ENCODE measurements around the gene NKD1.

Gene NKD1

DNA sequence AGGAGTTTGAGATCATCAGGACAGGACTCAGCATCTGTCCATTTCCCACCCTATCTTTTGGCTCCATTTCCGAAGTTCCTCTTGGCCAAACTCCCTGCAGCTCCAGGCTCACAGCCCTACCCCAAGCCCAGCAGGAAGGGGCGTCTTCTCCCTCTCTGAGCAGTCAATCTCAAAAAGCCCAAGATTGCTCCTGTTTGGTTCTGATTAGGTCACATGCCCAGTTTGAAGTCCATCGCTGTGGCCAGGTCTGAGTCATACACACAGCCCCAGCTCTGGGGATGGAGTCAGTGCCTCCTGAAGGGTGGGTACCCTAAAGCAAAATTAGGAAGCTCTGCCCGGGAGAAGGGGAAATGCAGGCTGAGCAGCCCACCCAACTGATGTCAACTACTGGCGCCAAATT is 109.0 kb downstream of the NKD1 start:
- no peak for DNase-seq

DNA sequence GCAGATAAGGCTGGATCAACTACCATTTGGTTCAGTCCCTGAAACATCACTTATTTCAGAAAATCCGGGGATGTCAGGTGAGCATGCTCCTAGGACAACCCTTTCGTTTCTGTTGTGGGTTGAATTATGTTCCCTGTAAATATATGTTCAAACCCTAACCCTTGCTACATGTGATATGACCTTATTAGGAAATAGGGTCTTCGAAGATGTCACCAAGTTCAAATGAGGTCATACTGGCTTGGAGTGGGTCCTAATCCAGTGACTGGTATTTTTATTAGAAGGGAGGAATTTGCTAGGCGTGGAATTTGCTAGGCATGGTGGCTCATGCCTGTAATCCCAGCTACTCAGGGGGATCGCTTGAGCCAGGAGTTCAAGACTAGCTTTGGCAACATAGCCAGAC is 111.6 kb downstream of the NKD1 start:
- no peak for DNase-seq

DNA sequence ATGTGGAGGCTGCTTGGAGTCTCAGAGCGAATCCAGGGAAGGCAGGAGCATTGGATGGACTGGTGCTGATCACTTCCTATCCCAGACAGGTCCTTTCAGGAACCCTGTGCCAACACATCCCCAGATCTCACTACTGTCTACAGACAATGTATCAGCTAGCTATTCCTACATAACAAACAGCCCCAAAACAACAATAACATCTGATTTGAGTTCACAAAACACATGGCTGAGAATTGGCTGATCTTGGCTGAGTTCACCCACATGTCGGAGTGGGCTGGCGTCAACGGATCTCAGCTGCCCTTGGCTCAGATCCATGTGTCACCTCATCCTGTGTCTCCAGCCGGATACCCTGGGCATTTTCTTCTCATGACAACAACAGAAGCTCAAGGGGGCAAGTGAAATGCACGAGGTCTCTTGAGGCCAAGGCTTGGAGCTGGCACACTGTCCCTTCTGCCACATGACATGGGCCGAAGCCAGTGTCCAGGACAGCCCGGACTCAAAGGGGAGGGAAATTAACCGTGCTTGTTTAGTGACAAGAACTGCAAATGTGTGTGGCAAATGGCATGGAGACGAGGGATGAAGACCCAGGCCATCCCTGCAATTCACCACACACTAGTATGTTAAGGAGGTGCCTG is 114.2 kb downstream of the NKD1 start:
- no peak for DNase-seq

DNA sequence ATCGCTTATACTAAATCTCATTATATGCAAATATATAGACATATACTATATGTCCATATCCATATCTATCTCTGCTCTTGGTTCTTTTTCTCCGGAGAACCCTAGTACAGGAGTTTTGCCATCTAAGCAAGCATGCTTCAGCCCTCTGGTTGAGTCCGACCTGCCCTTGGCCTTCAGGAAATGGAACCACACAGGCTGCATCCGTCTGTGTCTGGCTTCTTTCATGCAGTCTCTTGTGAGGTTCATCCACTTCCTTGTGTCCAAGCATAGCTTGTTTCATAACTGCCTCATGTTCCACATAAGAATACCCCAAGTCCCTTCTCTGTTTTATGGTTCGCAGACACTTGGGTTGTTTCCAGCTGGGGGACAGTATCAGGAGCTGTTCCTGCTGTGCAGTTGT is 116.1 kb downstream of the NKD1 start:
- no peak for DNase-seq

DNA sequence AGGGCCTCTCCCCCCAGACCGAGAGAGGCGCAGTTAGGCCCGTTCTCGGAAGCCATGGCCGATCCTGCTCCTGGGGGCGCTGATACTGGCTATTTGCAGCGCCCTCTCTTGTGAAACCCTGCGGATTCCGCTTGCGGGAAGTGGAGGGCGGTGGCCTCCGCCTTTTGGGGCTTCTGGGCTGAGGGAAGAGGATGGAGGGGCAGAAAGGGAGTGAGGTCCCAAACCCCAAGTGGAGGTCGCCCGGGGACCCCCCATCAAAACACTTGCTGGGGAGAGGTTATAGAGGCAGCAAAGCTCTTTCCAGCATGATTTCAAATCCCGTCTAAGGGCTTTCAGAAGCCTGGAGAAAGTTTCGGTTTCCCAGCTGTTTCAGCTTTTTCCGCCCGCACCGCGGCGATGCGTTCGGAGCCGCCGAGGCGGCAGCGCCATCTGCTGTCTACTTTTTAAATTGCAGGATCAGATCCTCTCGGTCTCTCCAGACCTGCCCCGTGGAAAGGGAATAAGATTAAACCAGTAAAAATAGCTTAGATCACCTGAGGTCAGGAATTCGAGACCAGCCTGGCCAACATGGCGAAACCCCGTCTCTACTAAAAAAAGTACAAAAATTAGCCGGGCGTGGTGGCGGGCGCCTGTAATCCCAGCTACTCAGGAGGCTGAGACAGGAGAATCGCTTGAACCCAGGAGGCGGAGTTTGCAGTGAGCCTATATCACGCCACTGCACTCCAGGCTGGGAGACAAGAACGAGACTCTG is 117.1 kb downstream of the NKD1 start:
- peak; percentile 76 to 79 for DNase-seq

DNA sequence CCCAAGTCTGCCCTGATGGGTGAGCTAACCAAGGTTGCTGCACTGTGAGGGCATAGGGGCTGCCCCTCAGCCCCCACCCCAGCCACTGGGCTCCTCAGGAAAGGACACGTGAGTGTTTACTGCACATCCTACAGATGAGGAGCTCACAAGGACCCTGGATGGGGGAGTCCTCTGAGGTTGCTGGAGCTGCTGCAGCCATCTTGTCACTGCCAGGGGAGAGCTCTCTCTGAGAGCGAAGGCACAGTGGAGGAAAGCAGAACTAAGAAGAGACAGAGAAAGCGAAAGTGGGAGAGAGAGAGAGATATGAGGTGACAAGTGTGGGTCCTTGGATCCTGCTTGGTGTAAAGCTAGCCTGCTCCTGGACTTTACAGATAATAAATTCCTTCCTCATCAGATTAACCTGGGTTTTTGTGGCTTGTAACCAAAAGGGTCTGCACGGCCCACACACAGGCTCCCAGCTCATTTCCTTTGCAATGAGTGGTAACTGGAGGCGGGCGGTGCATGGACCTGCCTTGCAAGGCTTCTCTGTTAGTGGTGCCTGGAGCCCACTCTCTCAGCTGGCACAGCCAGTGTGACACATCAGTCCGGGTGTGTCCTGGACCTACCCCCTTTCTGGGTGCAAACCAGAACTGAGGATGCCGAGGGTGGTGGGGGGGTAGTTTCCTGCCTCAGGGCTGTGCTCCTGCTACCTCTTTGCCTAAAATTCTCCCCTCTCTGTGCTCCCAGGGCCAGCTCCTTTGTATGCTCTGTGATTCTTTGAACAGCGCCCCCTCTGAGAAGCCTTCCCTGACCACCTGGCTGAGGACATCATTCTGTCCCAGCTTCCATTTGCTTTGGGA is 118.7 kb downstream of the NKD1 start:
- peak; percentile 31 to 64 for DNase-seq

DNA sequence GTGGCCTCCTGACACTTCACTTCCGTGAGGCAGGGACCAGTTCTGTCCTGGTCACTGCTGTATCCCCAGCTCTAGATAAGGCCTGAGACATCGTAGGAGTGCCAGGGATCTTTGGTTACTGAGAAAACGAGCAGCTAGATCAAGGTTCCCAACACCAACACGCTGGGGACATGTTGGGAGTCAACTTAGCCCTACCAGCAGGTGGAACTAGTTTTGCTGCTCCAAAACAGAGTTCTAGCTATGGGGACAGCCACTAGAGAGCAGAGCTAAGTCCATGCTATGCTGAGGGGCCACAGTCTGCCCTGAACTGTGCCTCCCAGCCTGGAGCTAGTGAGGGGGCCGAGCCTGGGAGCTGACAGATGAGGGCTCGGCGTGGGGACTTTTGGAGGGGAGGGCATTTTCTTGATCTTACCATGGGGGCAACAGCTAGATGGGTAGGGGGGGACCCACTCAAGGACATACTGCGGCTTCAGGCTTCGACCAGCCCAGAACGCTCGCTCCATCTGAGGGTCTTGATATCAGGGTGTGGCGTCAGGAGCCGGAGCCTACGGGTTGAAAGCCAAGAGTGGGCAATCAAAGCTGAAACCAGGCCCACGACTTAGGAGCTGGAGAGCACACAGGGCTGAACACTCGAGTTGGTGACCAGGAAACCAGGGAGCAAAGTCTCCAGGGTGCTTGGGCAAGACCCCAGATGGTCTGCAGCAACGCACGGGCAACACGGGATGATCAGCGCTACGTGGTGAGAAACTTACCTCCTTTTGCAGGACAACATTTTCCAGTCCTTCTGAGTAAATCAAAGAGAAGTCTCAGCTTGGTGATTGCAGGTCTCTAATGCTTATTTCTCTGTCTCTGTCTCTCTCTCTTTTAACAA is 119.5 kb downstream of the NKD1 start:
- no peak for DNase-seq

DNA sequence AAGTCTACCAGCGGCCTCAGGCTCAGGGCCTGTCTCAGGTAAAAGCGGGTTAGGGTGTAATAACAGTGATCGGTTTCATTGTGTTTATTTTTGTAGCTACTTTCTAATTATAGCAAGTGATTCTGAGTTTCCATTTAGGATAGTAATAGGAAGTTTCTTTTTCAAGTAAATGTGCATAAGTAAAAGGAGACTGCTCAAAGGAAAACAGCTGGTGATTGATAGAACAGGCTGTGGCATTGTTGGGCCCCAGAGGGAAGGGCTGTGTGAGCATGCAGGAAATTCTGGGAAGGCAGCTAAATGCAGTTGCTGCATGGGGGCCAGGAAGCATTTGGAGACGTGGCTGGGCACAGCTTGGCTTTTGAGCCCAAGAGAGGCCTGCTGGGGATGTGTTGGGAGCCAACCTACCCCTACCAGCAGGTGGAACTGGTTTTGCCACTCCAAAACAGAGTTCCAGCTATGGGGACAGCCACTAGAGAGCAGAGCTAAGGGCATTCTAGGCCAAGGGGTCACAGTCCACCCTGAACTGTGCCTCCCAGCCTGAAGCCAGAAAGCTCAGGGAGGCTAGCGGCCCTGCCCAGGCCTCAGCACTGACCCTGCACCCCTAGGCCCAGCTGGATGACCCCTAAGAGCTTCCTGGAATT is 120.3 kb downstream of the NKD1 start:
- no peak for DNase-seq

DNA sequence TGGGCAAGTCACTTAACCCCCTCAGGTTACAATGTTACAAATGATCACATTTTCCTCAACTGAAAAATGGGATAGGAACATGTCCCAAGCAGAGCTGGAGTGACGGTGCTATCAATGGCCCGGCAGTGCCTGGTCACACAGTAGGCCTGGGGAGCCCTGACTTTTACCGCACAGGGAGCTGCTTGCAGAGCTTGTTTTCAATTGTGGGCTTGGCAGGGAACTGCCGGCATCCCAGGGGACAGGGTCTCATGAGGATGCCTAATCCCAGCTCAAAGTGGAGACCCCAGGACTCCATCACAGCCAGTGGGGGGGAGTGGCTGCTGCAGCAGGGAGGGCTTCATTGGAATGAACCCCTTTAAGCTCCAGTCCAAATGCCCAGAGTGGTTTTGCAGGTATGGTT is 121.5 kb downstream of the NKD1 start:
- DNase-seq = no peak

DNA sequence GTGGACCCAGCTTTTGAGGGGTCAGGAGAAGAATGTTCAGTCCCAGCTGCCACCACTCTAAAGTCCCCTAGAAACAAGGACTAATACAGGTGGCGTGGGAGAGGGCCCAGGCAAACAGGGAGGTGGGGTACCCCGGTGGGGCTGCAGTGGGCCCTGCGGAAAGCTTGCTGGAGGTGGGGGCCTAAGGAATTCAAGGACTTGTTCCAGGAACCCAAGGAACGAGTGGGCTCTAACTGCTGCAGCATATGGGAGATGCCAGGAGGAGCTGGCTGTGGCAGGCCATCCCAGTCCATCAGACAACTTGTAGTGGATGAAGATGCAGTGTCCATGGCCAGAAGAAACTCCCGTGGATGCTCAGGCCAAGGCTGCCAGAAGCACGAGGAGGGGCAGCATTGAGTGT is 122.3 kb downstream of the NKD1 start:
- DNase-seq = no peak

DNA sequence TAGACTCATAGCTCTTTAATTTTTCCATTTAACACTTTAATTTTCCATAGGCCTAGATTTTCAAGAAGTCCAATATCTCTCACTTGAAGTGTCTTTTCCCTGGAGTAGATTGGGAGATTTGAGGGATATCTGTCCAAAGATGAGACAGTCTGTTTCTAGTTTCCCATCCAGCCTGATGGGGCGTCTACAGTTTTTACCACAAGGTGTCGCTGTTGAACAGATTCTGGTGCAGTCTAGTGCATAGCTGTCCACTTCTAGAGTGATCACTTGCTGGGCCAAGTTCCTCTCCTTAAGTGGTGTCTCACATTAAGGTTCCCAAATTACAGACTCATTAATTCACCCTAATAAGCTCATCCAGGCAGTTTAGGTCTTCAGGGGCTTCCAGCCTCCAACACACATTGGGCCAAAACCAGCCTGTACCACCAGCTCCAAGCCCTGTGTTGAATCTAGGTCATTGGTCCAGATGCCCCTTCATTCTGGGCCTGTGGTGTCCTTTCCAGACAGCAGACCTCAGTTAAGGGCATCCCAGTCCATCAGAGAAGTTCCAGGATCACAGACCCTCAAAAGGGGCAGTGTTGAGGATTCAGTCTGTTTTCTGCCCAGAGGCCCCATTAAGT is 123.6 kb downstream of the NKD1 start:
- DNase-seq = peak; percentile 40

DNA sequence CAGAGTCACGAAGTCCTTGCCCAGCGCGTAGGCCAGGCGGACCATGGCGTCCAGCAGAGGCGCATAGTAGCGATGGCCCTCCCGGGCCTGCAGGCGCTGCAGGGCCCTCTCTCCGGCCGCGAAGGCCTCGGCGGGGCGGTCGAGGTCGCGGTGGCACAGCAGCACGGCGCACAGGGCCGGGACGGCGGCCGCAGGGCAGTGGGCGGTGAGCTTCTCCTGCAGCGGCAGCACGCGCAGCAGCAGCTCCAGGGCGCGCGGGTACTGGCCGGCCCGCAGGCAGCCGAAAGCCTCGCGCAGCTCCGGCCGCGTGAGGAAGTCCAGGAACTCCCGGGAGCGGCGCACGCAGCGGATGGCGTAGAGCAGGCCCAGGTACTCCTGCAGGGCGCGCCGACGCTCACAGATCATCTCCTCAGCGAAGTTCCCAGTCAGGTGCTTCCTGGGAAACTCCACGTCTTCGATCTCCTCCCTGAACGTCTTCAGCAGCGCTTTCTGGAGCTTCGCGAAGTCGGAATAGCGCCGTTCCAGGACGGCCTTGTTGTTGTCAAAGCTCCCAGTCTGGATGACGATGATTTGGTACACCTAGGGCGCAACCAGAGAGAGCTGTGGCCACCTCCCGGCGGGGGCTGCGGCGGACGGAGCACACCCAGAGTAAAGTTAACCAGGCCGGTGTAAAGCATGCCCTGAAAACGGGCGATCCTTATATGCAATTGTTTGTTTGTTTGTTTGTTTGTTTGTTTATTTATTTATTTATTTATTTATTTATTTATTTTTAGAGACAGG is 125.5 kb downstream of the NKD1 start:
- no peak for DNase-seq

DNA sequence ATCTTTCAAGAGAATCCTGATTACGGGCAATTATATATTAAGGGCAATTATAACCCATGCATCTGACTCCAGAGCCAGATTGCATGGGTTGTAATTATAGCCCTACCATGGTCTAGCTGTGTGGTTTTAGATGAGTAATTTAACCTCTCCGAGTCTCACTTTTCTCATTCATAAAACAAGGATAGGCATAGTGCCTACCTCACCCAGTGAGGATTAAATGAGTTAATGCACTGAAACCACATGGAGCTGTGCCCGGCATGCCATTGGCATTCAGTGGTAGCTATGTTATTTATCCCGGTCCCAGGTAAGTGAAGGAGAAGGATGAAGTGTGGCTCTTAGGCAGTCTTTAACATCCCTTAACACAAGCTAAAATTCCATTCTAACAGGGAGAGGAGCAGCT is 126.6 kb downstream of the NKD1 start:
- no peak for DNase-seq

DNA sequence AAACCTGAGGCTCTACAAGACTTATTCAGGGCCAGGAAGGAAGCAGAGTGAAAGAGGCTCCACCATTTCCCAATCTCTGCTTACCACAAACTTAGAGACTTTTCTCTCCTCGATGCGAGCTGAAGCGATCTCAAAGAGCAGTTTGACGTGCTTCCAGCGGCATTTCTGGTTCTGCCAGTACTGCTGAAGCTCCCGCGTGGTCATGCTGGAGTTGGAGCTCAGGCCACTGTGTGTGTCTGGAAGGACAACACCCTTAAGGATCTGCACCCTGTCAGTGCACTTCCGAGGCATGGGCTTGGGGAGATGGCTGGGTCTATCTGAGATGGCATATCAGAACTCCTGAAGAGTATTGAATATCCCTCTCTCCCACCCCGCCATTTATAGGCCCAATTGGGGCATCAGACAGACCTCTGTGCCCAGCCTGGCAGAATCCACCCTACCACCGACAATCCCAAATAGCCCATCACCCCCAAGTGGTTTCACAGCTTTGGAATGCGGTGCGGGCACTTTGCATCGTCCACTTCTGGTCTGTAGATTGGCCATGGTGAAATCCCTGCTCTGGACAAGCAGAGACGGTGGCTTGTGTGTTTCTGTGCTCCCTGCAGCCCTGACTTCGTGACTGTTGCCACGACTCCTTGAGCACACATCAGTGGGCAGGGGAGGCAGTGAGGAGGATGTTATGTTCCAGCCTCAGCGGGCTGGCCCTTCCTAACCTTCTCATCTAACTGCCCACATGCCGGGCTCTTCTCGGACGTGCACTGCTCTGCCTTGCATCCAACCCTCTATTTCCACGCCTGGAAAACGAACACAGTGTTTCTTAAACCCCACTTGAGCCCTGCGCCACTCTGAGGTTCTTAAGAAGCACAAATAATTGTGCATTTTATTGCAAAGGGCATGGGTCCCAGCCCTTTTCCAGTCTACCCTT is 127.8 kb downstream of the NKD1 start:
- no peak for DNase-seq

DNA sequence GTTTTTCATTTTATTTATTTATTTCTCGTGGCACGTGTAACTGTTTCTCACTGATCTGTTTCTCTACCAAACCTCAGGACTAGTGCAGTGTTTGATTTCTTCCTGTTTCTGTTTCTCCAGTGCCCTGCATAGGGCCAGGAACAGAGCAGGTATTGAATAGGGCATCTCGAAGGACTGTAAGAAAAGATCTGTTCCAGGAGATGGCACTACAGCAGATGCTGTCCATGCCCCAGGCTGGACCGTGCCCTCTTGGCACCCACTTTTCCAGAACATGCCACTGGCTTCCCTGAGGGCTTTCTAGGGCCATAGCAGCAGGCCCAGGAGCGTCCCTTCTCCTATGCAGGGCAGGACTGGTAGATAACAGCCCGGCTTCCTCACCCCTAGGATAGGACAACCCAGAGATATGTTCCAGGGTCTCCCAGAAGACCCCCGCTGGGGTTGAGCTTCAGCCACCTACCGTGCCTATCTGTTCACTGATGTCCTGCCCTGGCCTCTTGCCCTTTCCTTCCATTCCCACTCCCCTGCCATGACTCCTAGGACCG is 128.6 kb downstream of the NKD1 start:
- DNase-seq = no peak

DNA sequence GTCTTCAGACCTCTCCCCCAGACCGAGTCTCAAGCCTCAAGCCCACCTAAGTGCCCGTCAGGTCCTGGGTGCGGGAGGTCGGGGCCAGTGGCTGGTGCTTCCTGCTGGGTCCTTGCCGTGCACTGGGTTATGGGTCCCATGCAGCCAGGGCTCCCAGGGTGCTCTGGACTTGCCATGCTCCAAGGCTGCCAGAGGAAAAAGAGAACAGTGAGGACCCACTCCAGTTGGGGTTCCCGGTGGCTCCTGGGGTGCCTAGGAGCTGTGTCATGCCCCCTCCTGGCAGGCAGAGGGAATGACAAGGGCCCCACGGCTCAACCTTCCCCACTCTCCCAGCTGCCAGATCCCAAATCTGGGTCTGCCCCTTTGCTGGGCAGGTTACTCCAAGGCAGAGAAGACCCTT is 129.2 kb downstream of the NKD1 start:
- DNase-seq = no peak

DNA sequence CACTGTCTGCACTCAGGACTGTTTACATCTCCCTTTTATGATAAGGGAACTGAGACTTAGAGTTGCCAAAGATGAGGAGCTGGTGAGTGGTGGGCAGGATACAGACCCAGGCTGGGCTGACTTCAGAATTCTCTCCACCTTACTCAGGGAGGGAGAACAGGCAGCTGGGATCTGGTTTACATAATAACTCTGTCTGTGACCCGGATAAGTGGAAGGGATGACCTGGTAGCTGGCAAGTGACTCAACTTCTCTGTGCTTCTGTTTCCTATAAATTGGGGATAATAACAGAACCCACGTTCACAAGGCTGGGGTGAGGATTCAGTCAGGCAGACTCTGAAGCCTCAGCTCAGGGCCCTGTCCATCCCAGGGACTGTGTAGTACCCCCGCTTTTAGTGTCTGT is 130.3 kb downstream of the NKD1 start:
- no peak for DNase-seq

DNA sequence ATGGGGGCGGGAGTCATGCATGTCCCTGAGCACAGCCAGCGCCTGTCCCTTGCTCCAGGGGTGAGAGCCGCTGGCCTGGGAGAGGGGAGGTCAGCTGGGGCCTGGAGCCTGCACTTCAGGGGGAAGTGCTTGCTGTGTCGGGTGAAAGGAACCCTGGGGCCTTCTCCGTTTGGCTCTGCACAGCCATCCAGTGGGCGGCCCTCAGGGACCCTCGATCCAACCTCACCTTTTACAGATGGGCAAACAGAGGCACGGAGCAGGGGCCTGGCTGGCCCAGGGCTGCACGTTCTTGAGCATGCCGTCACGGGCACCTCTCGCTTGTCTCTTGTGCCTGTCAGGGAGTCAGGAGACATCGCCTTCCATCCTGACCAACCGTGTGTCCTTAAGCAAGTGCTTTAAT is 131.1 kb downstream of the NKD1 start:
- DNase-seq = no peak

DNA sequence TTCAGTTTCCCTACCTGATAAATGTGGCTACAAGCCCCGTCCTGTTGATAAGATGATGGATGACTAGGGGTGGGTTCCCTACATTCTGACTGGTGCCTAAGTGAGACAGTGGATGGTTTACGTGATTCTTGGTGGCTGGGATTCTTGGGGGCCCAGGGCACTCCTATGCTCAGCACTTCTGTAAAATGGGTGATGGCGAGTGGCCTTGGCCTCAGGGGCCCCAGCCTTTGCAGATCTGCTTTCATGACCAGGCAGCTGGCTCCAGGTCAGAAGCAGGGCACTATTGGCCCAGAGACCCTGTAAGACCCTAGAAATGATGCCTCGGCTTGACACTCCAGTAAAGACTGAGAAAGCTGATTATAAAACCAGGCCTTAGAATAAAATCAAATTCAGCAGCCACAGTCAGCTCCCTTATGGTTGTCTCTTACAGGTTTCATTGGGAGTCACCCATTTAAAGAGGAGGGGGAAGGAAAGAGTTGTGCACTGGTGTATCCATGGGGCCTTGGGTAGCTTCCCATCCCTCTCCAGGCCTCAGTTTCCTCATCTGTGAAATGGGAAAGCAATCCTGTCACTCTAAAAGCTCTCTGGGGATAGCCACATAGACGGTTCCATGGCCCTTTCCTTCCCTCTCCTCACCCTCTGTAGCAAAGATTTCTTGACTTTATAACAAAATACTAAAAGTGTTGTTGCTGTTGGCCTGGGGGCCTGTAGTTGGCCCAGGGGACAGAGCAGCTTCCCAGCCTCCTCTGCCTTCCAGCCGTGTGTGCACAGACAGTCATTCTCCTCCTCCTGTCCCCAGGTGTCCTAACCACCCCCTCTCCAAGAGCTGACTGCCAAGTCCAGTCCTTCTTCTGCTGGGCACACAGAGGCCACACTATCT is 131.7 kb downstream of the NKD1 start:
- no peak for DNase-seq

Data from stimulated activated CD4-positive, alpha-beta T cell treated with anti-CD3 and anti-CD28 coated beads, Interleukin-4, amount 100 ng/mL, for 4 hours (primary cell).